Pons (tissue), 1 donor: ENCODE data around the gene LBP.
"Not testable (repeated sequence)": the region's sequence is repeated elsewhere in the genome, so short reads cannot be mapped to it uniquely, and the experiment has no call there.

Source experiments
- DNase-seq: peaks from one replicate; pipeline ENCODE4 v3.0.0-alpha.2; 2016; ENCODE audit warnings: low spot score

LBP gene

GRCh38 chr20:38350879-38351775, 4.8 kb downstream of the LBP start:
- no peak for DNase-seq

GRCh38 chr20:38353316-38353715, 7.0 kb downstream of the LBP start:
- no peak for DNase-seq

GRCh38 chr20:38354227-38354626, 7.9 kb downstream of the LBP start:
- no peak for DNase-seq

- peak; percentile 46 for DNase-seq
Measured at GRCh38 chr20:38355161-38356012, 9.1 kb downstream of the LBP start.

- no peak for DNase-seq
Measured at GRCh38 chr20:38357653-38358207, 11.4 kb downstream of the LBP start.

- DNase-seq: no peak
Measured at GRCh38 chr20:38358556-38358955, 12.3 kb downstream of the LBP start.

- DNase-seq: no peak
Measured at GRCh38 chr20:38363004-38363747, 16.9 kb downstream of the LBP start.

- DNase-seq: peak; percentile 7
Measured at GRCh38 chr20:38369389-38369788, 23.1 kb downstream of the LBP start.

- DNase-seq: no peak
Measured at GRCh38 chr20:38372806-38373205, 26.5 kb downstream of the LBP start.

- no peak for DNase-seq
Measured at GRCh38 chr20:38373231-38373867, 27.1 kb downstream of the LBP start.

- DNase-seq: no peak
Measured at GRCh38 chr20:38373898-38374297, 27.6 kb downstream of the LBP start.

- peak; percentile 53 for DNase-seq
Measured at GRCh38 chr20:38377039-38377685, 30.9 kb downstream of the LBP start.

GRCh38 chr20:38377838-38378237, 31.6 kb downstream of the LBP start:
- not testable (repeated sequence) for DNase-seq

GRCh38 chr20:38383147-38383546, 36.9 kb downstream of the LBP start:
- DNase-seq: no peak

GRCh38 chr20:38386004-38386403, 39.7 kb downstream of the LBP start:
- DNase-seq: no peak

GRCh38 chr20:38386851-38387250, 40.6 kb downstream of the LBP start:
- DNase-seq: no peak

GRCh38 chr20:38387953-38388352, 41.7 kb downstream of the LBP start:
- DNase-seq: peak; percentile 57

GRCh38 chr20:38392356-38392755, 46.1 kb downstream of the LBP start:
- DNase-seq: no peak

- no peak for DNase-seq
Measured at GRCh38 chr20:38393259-38393658, 47.0 kb downstream of the LBP start.

GRCh38 chr20:38395165-38395564, 48.9 kb downstream of the LBP start:
- DNase-seq: no peak
